Activated CD4-positive, alpha-beta T cell treated with anti-CD3 and anti-CD28 coated beads, Interleukin-2, amount 50 U/mL, for 24 hours (primary cell): Measurements from ENCODE around the gene NAGK.
"Not testable (repeated sequence)": the region's sequence is repeated elsewhere in the genome, so short reads cannot be mapped to it uniquely, and the experiment has no call there.

Experiments used
- DNase-seq, 2 donors: peaks; one replicate each; pipeline ENCODE4 v3.0.0-alpha.2; 2020; ENCODE audit warnings: low read depth in 1 of 2, low spot score in 1 of 2

NAGK gene

GRCh38 chr2:71067567-71068217 is 756 bp upstream of the NAGK start:
- no peak for DNase-seq

DNA sequence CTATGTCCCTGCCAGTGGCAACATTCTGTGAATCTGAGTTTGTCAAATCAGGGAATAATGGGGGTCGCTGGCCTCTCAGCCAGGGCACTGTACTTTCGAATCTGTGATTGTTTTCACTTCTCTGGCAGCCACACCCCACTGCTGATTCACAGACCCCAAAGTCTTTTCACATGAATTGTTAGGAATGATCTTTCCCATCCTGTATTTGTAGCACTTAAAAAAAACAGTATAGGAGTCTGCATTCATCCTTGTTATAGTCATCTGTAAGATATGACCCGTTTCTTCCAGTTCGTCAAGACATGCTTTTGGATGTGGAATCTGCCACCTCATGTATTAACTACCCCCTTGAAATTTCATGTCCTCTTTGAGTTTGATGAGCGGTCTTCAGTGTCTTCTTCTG is 928 bp downstream of the NAGK start:
- no peak for DNase-seq

GRCh38 chr2:71070294-71071093 is 2.0 kb downstream of the NAGK start:
- no peak for DNase-seq

DNA sequence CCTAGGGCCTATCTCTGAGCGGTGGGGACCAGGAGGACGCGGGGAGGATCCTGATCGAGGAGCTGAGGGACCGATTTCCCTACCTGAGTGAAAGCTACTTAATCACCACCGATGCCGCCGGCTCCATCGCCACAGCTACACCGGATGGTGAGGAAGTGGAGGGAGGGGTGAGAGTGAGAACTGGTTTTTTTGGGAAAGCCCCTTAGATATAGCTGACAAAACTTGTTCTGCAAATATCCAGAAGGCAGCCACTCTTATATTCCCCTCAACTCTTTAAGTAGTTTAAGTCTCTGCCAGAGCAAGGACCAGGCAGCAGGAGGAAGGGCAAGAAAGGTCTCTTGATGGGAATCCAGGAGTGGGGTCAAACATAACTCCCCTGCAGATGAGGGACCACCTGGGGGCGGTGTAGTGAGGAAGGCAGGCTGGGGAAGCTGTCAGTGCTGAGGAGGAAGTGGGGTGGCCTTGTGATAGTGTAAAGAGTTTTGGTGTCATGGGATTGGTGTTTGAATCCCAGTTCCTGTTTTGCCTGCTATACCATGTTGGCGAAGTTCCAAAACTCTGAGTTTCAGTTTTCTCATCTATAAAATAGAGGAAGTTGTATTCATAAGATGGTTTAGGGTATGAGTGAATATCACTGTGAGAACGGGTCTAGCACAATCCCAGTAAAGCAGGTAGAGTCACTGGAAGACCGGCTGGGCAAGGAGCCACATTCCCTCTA is 3.4 kb downstream of the NAGK start:
- peak in 1 of 2 donors; percentile 49 for DNase-seq

GRCh38 chr2:71072492-71072891 is 4.0 kb downstream of the NAGK start:
- no peak for DNase-seq

GRCh38 chr2:71073475-71073874 is 5.0 kb downstream of the NAGK start:
- no peak for DNase-seq

DNA sequence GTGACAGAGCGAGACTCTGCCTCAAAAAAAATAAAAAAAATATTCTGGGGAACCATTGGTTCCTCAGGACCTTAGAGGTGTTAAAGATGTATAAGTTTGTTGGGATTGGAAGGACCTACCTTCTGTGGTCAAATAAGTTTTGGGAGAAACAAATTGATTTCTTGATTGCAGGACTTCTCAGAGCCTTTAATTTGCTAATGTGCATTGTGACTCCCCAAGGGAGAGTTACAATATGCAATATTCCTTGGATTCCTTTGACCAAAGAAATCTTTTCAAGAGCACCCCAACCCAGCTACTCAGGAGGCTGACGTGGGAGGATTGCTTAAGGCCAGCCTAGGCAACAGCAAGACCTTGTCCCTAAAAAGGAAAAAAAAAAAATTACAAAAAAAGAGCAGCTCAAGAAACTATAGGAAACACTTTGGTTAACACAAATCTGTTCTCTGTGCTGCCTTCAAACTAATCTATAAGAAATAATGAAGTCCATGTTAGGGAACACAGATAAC is 6.5 kb downstream of the NAGK start:
- DNase-seq: no peak

GRCh38 chr2:71078624-71079023 is 10.2 kb downstream of the NAGK start:
- DNase-seq: no peak

- DNase-seq: peak in 1 of 2 donors; percentile 12
These were observed 14.2 kb downstream of the NAGK start for GRCh38 chr2:71082402-71083252.

GRCh38 chr2:71083297-71083696 is 14.8 kb downstream of the NAGK start:
- not testable (repeated sequence) for DNase-seq

- not testable (repeated sequence) for DNase-seq
These were observed 15.4 kb downstream of the NAGK start for GRCh38 chr2:71083752-71084312.

- not testable (repeated sequence) for DNase-seq
These were observed 17.0 kb downstream of the NAGK start for GRCh38 chr2:71085325-71086003.

DNA sequence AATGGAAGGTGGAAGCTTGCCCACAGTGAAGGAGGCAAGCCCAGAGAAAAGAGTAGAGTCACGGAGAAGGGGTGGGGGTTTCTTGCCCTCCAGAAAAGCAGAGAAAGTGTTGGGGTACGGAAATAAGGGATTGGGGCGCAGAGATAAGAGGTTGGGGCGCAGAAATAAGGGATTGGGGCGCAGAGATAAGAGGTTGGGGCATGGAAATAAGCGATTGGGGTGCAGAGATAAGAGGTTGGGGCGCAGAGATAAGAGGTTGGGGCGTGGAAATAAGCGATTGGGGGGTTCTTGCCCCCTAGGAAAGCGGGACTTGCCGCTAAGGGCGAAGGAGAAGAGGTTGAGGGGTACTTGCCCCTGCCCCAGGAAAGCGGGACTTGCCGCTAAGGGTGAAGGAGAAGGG is 21.0 kb downstream of the NAGK start:
- not testable (repeated sequence) for DNase-seq

- DNase-seq: not testable (repeated sequence)
These were observed 23.4 kb downstream of the NAGK start for GRCh38 chr2:71091808-71092207.

- not testable (repeated sequence) for DNase-seq
These were observed 24.2 kb downstream of the NAGK start for GRCh38 chr2:71092491-71093260.

- DNase-seq: peak in 1 of 2 donors; percentile 32
These were observed 31.9 kb downstream of the NAGK start for GRCh38 chr2:71100195-71100964.

DNA sequence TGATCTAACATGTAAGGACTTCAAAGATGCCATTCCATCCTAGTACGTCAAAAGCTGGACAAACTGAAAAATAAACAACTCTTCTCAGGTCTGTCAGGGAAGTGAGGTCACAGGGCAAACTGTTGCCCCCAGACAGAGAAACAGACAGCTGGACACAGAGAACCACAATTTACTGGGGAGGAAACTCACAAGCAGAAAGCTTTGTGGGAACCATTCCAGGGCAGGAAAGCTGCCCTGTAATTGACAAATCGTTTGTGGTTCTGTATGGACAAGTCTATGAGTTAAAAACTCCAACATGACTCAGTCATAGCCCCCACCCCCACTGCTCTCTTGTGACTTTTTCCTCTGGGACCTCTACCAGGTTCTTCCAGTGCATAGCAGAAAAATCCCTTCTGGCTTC is 33.2 kb downstream of the NAGK start:
- DNase-seq: no peak

DNA sequence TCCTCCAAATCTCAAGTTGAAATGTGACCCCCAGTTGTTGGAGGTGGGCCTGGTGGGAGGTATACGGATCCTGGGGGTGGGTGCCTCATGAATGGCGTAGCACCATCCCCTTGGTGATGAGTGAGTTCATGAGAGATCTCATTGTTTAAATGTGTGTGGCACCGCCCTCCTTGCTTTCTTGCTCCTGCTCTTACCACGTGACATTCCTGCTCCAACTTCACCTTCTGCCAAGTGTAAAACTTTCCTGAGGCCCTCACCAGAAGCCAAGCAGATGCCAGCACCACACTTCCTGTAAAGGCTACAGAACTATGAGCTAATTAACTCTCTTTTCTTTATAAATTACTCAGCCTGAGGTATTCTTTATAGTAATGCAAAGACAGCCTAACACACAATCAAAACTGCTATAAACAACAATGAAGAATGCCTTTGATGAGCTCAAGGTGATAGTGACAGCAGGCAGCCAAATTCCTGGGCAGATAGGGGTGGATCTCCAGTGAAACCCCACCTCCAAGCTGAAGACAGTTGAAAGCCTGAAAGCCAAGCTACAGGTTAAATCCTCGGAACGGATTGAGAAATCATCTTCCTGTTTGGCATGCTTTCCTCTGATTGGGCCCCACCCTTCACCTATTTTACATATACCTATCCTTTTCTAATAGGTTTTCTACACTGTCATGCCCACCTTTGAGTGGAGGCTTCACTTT is 34.7 kb downstream of the NAGK start:
- DNase-seq: no peak
